GM18502 (cell line): Measurements from ENCODE around the gene PPFIA1.

Source experiments
- ATAC-seq: cut with Tn5 transposase; IDR thresholded peaks from one replicate; pipeline ENCODE4 v1.9.1; 2021; ENCODE audit warnings: mild to moderate bottlenecking; ENCODE audit not compliant: unreplicated experiment, poor library complexity

Gene PPFIA1

GRCh38 chr11:70423523-70424505 lies 153.3 kb downstream of the PPFIA1 start:
- no peak for ATAC-seq

- no peak for ATAC-seq
Observed at GRCh38 chr11:70424765-70425344, 154.4 kb downstream of the PPFIA1 start.

DNA sequence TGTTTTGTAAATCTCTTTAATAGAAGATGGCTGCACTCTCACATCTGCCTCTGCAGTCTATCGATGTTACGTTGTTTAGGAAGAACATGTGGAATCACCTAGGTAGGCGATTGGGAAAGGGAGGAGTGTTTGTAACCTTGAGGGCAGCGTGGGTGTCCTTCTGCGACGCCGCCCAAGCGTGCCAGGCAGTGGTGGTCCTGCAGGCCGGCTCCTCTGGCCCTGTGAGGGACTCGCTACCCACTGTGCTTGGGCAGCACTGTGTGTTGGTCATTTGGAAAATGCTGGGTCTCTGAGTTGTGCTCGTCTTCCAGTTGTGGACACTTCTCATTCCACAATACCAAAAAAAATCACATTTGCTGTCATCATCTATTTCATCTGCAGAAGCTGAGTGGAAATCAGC lies 156.9 kb downstream of the PPFIA1 start:
- ATAC-seq = no peak

GRCh38 chr11:70428701-70429427 lies 158.4 kb downstream of the PPFIA1 start:
- ATAC-seq = no peak

- ATAC-seq = no peak
Observed at GRCh38 chr11:70429428-70429705, 158.9 kb downstream of the PPFIA1 start.

- no peak for ATAC-seq
Observed at GRCh38 chr11:70429724-70430521, 159.4 kb downstream of the PPFIA1 start.

GRCh38 chr11:70430671-70431574 lies 160.4 kb downstream of the PPFIA1 start:
- no peak for ATAC-seq

DNA sequence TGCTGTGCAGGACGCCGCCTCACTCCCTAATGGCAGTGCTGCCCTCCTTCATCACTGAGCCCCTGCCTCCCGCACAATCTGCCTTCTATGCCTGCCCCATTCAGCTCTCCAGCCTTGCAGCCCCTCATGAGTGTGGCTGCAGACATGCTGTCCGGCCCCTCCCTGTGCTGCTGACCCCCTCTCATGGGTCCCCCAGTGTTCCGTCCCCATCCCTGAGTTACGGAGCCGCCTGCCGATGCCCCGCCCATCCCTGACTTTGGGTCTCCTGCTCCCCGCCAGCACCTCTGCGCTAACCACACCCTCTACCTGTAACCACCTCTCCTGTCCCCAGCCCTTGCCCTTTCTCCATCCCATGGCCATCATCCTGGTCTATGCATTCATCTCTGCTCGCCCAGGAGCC lies 161.1 kb downstream of the PPFIA1 start:
- no peak for ATAC-seq

- ATAC-seq = no peak
Observed at GRCh38 chr11:70432065-70432464, 161.6 kb downstream of the PPFIA1 start.

DNA sequence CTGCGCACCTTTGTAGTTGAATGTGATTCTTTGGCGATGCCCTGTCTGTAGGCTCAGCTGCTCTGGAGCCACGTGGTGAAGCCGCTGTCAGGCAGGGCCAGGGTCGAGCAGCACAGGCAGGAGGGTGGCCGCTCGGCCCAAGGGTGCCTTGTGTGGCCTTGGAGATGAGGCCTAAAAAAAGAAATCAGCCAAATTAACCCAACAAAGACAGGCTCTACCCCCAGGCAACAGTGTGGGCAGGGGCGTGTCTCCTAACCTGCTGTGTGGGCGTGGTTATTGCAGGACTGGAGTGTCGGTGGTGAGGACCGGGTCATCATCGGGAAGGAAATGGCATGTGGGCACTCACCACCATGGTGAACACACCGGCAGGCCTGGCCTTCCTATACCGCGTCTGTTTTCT lies 162.1 kb downstream of the PPFIA1 start:
- ATAC-seq = no peak

GRCh38 chr11:70433038-70433437 lies 162.5 kb downstream of the PPFIA1 start:
- no peak for ATAC-seq

GRCh38 chr11:70433526-70433925 lies 163.0 kb downstream of the PPFIA1 start:
- no peak for ATAC-seq
